HCT116 (cell line): ENCODE measurements around the gene TYK2.

ENCODE experiments used
- CBX3 ChIP-seq: IDR thresholded peaks from 2 replicates; pipeline ENCODE4 v1.6.1; 2012; ENCODE audit warnings: low read depth
- EGR1 ChIP-seq: IDR thresholded peaks from 2 replicates; pipeline ENCODE4 v1.6.1; 2012; ENCODE audit warnings: low read depth
- EZH2 ChIP-seq: fragments of 200-600 bp; sonication (generic); IDR thresholded peaks from 2 replicates; pipeline ENCODE4 v1.6.1; 2017; ENCODE audit warnings: antibody characterized with exemption, mixed run types
- EZH2phosphoT487 ChIP-seq: fragments of 200-600 bp; IDR thresholded peaks from 2 replicates; pipeline ENCODE4 v1.6.1; 2018; ENCODE audit warnings: antibody characterized with exemption, borderline replicate concordance
- JUND ChIP-seq: IDR thresholded peaks from 2 replicates; pipeline ENCODE4 v1.6.1; 2012
- POLR2AphosphoS5 ChIP-seq: IDR thresholded peaks from 2 replicates; pipeline ENCODE4 v1.6.1; 2011; ENCODE audit warnings: mild to moderate bottlenecking, low read depth, low read length, moderate library complexity
- SIN3A ChIP-seq: IDR thresholded peaks from 2 replicates; pipeline ENCODE4 v1.6.1; 2012; ENCODE audit warnings: low read depth
- YY1 ChIP-seq: IDR thresholded peaks from 2 replicates; pipeline ENCODE4 v1.6.1; 2011; ENCODE audit warnings: low read length, low read depth, moderate library complexity, mild to moderate bottlenecking; ENCODE audit not compliant: insufficient replicate concordance; ENCODE audit errors: extremely low read depth
- ZFX ChIP-seq: fragments of 450-650 bp; IDR thresholded peaks from 2 replicates; pipeline ENCODE4 v1.6.1; 2017
- TF ChIP-seq, protein P1 (sequence below): IDR thresholded peaks from 2 replicates; pipeline ENCODE4 v1.6.1; 2011; ENCODE audit warnings: mild to moderate bottlenecking, low read length, moderate library complexity; ENCODE audit not compliant: insufficient replicate concordance; ENCODE audit errors: extremely low read depth
- TF ChIP-seq, protein P2 (sequence below), 3 experiments: fragments of 200-600 bp in 1 of 3; sonication (generic) in 1 of 3; IDR thresholded peaks in 2 of 3; conservative IDR thresholded peaks in 1 of 3; 2 replicates each; pipeline ENCODE4 v1.5.1; 2012 to 2017; ENCODE audit warnings: low read depth in 2 of 3, low read length in 2 of 3, antibody characterized with exemption in 1 of 3, borderline replicate concordance in 1 of 3, control low read depth in 1 of 3, mild to moderate bottlenecking in 1 of 3, mixed read lengths in 1 of 3, mixed run types in 1 of 3, moderate library complexity in 1 of 3; ENCODE audit not compliant: insufficient read depth in 1 of 3
- TF ChIP-seq, protein P3 (sequence below): IDR thresholded peaks from 2 replicates; pipeline ENCODE4 v1.6.1; 2012
- TF ChIP-seq, protein P4 (sequence below): IDR thresholded peaks from 2 replicates; pipeline ENCODE4 v1.6.1; 2012; ENCODE audit warnings: low read depth

DNA sequence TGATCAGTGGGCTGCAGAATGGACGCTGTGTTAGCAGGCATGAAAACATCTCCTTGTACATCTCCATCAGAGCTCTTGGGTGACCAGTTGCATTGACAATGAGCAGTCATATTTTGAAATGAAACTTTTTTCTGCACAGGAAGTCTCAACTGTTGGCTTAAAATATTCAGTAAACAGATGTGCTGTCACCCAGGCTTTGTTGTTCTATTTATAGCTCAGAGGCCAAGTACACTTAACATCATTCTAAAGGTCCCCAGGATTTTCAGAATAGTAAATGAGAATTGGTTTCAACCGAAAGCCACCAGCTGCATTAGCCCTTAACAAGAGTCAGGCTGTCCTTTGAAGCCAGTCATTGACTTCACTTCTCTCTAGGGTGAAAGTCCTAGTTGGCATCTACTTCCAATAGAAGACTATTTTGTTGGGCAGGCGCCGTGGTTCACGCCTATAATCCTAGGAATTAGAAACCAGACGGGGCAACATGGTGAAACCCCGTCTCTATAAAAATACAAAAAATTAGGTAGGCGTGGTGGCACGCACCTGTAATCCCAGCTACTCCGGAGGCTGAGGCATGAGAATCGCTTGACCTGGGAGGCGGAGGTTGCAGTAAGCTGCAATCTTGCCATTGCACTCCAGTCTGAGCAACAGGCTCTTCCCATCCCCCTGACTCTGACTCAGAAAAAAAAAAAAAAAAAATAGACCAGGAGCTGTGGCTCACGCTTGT, 32.0 kb upstream of the TYK2 start:
- TF ChIP-seq, protein P1, sequence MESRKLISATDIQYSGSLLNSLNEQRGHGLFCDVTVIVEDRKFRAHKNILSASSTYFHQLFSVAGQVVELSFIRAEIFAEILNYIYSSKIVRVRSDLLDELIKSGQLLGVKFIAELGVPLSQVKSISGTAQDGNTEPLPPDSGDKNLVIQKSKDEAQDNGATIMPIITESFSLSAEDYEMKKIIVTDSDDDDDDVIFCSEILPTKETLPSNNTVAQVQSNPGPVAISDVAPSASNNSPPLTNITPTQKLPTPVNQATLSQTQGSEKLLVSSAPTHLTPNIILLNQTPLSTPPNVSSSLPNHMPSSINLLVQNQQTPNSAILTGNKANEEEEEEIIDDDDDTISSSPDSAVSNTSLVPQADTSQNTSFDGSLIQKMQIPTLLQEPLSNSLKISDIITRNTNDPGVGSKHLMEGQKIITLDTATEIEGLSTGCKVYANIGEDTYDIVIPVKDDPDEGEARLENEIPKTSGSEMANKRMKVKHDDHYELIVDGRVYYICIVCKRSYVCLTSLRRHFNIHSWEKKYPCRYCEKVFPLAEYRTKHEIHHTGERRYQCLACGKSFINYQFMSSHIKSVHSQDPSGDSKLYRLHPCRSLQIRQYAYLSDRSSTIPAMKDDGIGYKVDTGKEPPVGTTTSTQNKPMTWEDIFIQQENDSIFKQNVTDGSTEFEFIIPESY: no peak
- TF ChIP-seq, protein P2, sequence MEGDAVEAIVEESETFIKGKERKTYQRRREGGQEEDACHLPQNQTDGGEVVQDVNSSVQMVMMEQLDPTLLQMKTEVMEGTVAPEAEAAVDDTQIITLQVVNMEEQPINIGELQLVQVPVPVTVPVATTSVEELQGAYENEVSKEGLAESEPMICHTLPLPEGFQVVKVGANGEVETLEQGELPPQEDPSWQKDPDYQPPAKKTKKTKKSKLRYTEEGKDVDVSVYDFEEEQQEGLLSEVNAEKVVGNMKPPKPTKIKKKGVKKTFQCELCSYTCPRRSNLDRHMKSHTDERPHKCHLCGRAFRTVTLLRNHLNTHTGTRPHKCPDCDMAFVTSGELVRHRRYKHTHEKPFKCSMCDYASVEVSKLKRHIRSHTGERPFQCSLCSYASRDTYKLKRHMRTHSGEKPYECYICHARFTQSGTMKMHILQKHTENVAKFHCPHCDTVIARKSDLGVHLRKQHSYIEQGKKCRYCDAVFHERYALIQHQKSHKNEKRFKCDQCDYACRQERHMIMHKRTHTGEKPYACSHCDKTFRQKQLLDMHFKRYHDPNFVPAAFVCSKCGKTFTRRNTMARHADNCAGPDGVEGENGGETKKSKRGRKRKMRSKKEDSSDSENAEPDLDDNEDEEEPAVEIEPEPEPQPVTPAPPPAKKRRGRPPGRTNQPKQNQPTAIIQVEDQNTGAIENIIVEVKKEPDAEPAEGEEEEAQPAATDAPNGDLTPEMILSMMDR (IDR thresholded peaks at IDR 0.05 in 2 of 3, conservative IDR thresholded peaks at IDR 0.05 in 1 of 3; ENCODE audit: borderline replicate concordance in 1 of 3, insufficient read depth in 1 of 3, low read depth in 2 of 3, low read length in 2 of 3): no peak
- TF ChIP-seq EGR1 (no peak), CBX3 (no peak), POLR2AphosphoS5 (no peak), SIN3A (no peak), YY1 (no peak), ZFX (no peak), EZH2phosphoT487 (no peak), EZH2 (no peak), JUND (no peak)
- TF ChIP-seq, protein P3, sequence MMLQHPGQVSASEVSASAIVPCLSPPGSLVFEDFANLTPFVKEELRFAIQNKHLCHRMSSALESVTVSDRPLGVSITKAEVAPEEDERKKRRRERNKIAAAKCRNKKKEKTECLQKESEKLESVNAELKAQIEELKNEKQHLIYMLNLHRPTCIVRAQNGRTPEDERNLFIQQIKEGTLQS: no peak
- TF ChIP-seq, protein P4, sequence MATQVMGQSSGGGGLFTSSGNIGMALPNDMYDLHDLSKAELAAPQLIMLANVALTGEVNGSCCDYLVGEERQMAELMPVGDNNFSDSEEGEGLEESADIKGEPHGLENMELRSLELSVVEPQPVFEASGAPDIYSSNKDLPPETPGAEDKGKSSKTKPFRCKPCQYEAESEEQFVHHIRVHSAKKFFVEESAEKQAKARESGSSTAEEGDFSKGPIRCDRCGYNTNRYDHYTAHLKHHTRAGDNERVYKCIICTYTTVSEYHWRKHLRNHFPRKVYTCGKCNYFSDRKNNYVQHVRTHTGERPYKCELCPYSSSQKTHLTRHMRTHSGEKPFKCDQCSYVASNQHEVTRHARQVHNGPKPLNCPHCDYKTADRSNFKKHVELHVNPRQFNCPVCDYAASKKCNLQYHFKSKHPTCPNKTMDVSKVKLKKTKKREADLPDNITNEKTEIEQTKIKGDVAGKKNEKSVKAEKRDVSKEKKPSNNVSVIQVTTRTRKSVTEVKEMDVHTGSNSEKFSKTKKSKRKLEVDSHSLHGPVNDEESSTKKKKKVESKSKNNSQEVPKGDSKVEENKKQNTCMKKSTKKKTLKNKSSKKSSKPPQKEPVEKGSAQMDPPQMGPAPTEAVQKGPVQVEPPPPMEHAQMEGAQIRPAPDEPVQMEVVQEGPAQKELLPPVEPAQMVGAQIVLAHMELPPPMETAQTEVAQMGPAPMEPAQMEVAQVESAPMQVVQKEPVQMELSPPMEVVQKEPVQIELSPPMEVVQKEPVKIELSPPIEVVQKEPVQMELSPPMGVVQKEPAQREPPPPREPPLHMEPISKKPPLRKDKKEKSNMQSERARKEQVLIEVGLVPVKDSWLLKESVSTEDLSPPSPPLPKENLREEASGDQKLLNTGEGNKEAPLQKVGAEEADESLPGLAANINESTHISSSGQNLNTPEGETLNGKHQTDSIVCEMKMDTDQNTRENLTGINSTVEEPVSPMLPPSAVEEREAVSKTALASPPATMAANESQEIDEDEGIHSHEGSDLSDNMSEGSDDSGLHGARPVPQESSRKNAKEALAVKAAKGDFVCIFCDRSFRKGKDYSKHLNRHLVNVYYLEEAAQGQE: no peak
